Psoas muscle (tissue), 8 donors: ENCODE results near the gene LIF. TPM values are rescaled to one million over a fixed set of nuclear protein-coding genes. Genes with fewer than 3 reads are reported as not detected.
"Not testable (repeated sequence)": the region's sequence is repeated elsewhere in the genome, so short reads cannot be mapped to it uniquely, and the experiment has no call there.

Source experiments
- ATAC-seq, 4 donors: fragments of 200-7000 bp; cut with Tn5 transposase; one replicate each; pipeline ENCODE4 v1.9.1; 2020; ENCODE audit warnings: moderate library complexity in 3 of 4, mild to moderate bottlenecking in 2 of 4
- DNase-seq, 2 donors: peaks; one replicate each; pipeline ENCODE4 v3.0.0-alpha.2; 2020
- H3K27ac ChIP-seq: fragments of 200-600 bp; one replicate; pipeline ENCODE4 v1.8.0; 2022
- H3K27me3 ChIP-seq, 3 donors: fragments of 200-600 bp in 1 of 3; one replicate each; pipeline versions ENCODE4 v1.6.1 to v1.8.0; 2013 to 2022; ENCODE audit warnings: low read length in 2 of 3, mild to moderate bottlenecking in 2 of 3, moderate library complexity in 1 of 3; ENCODE audit not compliant: insufficient read depth in 3 of 3
- H3K36me3 ChIP-seq, 2 donors: fragments of 200-600 bp in 1 of 2; one replicate each; pipeline versions ENCODE4 v1.6.1 to v1.8.0; 2013 to 2022; ENCODE audit warnings: low read depth in 1 of 2, mild to moderate bottlenecking in 1 of 2, moderate library complexity in 1 of 2; ENCODE audit not compliant: insufficient read depth in 1 of 2
- H3K4me1 ChIP-seq: fragments of 200-600 bp; one replicate; pipeline ENCODE4 v1.8.0; 2022
- H3K4me3 ChIP-seq: fragments of 200-600 bp; one replicate; pipeline ENCODE4 v1.8.0; 2022; ENCODE audit warnings: mild to moderate bottlenecking
- H3K9me3 ChIP-seq: fragments of 200-600 bp; one replicate; pipeline ENCODE4 v1.8.0; 2022
- WGBS, 3 donors: extraction: QIAGEN DNeasy Blood & Tissue Kit; methylation state at CpG; one replicate each; pipeline versions ENCODE4 v1.1.6 to v1.1.7; 2013; 5-methylcytosine and 5-hydroxymethylcytosine counted together
- intact Hi-C, 2 donors: fragments of 100-400 bp; cut with DNase I; formaldehyde crosslinking; loops; one replicate each; pipeline versions ENCODE4 v1.11.0 to v1.14.2; 2022
- polyA plus RNA-seq, 3 donors: library from polyadenylated mRNA; stranded (reverse); fragments of 200-250 nt; gene quantifications; one replicate each; pipeline ENCODE4 v1.2.3, GENCODE V29; 2013
- total RNA-seq, 4 donors: library from RNA; stranded (reverse); fragmentation: NEBNext Ultra II Directional in 2 of 4; extraction: Animal tissue kit (Norgen Biotek cat#: 25700) in 2 of 4; gene quantifications; one replicate each; pipeline versions ENCODE4 v1.2.1 to v1.2.4, GENCODE V29; 2021 to 2023
- TF ChIP-seq, protein P1 (sequence below): fragments of 200-600 bp; IDR thresholded peaks from one replicate; pipeline ENCODE4 v1.8.0; 2022; ENCODE audit warnings: antibody characterized with exemption
- donor health status: healthy with polysubstance abuse.
- donor health status: DM: no; HTN: no; CAD: no; lungs with moderate emphysema.
- donor health status: Bipolar disorder and iron deficiency.
- donor health status: healthy.
- donor health status: DM: yes; HTN: yes; CAD: no.
- donor health status: DM: no; HTN: no; CAD: no.
- donor health status: DM: no; HTN: no; CAD: no.
- donor health status: DM: yes; HTN: yes; CAD: no.

The LIF gene
- total and polyA plus RNA-seq, 7 donors: 0.10 to 21.4 (median 0.33) TPM; not detected in 1

DNA sequence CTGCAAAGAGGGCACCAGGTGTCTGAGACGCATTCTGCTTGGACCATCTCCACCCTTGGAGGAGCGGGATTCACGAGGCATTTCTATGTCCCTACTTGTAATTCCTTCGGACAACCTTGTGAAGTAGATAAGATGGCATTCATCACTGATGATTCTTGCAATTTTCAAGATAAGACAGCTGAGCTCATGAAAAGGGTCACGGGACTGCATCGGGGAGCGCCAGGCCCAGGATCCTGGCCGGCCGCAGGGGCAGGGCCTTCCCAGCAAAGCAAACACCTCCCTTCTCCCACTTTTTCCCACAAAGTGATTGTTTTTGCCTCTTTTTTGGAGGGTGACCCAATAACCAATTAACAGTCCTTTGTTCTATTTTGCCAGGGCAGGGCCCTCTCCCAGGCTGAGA lies 8.4 kb downstream of the LIF start:
- no peak for ATAC-seq
- Histone ChIP-seq H3K9me3 (no peaks in the 10 kb centered on the region), H3K4me3 (no peak overlapping the region), H3K27me3 (peaks cover 0 to 8% (median 5%) of the 10 kb centered on the region in 3 donors), H3K36me3 (no peaks in the 10 kb centered on the region), H3K27ac (no peak overlapping the region), H3K4me1 (no peaks in the 10 kb centered on the region)
- TF ChIP-seq, protein P1, sequence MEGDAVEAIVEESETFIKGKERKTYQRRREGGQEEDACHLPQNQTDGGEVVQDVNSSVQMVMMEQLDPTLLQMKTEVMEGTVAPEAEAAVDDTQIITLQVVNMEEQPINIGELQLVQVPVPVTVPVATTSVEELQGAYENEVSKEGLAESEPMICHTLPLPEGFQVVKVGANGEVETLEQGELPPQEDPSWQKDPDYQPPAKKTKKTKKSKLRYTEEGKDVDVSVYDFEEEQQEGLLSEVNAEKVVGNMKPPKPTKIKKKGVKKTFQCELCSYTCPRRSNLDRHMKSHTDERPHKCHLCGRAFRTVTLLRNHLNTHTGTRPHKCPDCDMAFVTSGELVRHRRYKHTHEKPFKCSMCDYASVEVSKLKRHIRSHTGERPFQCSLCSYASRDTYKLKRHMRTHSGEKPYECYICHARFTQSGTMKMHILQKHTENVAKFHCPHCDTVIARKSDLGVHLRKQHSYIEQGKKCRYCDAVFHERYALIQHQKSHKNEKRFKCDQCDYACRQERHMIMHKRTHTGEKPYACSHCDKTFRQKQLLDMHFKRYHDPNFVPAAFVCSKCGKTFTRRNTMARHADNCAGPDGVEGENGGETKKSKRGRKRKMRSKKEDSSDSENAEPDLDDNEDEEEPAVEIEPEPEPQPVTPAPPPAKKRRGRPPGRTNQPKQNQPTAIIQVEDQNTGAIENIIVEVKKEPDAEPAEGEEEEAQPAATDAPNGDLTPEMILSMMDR: no peak
- intact Hi-C loops: no loop called here
- no peak for DNase-seq
- 93 to 94% (median 93%) methylated on average over 9 of the region's 9 CpGs for WGBS, 3 donors

DNA sequence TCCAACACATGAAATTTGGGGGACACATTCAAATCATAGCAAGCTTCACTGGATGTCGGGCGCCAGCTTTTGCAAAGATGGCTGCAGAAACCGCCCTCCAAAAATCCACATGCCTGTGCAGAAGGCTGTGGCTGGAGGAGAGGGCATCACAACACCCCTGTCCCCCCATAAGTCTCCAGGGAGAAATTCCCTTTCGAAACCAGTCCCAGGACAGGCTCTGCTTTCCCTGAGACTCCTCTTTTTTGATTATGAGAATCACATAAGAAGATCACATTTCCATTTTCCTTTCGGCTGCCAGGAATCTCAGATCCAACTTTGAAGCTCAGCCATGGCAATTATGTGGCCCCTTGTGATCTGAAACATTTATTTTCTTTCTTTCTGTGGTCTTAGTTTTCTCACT lies 9.7 kb downstream of the LIF start:
- DNase-seq (no peak), ATAC-seq (no peak)
- H3K9me3 ChIP-seq: no peaks in the 10 kb centered on the region
- H3K4me1 ChIP-seq: no peaks in the 10 kb centered on the region
- H3K36me3 ChIP-seq: no peaks in the 10 kb centered on the region
- WGBS, 3 donors: 95 to 99% (median 98%) methylated on average over 5 of the region's 5 CpGs
- peaks cover 0 to 21% (median 8%) of the 10 kb centered on the region in 3 donors for H3K27me3 ChIP-seq
- H3K4me3 ChIP-seq: no peak overlapping the region
- intact Hi-C loops: no loop called here
- TF ChIP-seq, protein P1: no peak
- H3K27ac ChIP-seq: no peak overlapping the region

DNA sequence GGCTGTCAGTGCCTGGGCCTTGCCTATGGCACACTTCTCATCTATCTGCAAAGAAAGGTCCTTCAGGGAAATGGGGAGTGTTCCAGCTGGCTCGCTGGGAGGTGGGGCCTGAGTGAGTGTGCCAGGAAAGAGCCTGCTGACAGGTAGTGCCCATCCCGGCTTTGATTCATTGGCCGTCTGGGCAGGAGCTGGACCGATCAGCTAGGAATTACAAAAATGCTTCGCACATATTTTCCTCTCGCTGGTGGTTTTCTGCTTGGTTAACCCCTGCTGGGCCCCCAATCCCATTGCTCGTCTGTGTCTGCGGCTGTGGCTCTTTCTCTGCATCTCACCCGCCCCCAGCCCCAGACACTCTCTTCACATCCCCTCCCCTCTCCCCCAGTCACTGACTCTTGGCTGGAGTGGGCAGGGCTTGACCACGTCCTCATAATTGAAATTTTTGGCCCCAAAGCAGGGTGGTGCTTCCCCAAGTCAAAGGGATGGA lies 10.8 kb downstream of the LIF start:
- H3K27ac ChIP-seq: no peak overlapping the region
- H3K4me3 ChIP-seq: no peak overlapping the region
- intact Hi-C loops: no loop called here
- peaks cover 0 to 27% (median 8%) of the 10 kb centered on the region in 3 donors for H3K27me3 ChIP-seq
- TF ChIP-seq, protein P1: no peak
- H3K9me3 ChIP-seq: no peaks in the 10 kb centered on the region
- DNase-seq (no peak), ATAC-seq (no peak)
- 52 to 61% (median 58%) methylated on average over 10 of the region's 10 CpGs for WGBS, 3 donors
- no peaks in the 10 kb centered on the region for H3K36me3 ChIP-seq
- H3K4me1 ChIP-seq: no peaks in the 10 kb centered on the region

DNA sequence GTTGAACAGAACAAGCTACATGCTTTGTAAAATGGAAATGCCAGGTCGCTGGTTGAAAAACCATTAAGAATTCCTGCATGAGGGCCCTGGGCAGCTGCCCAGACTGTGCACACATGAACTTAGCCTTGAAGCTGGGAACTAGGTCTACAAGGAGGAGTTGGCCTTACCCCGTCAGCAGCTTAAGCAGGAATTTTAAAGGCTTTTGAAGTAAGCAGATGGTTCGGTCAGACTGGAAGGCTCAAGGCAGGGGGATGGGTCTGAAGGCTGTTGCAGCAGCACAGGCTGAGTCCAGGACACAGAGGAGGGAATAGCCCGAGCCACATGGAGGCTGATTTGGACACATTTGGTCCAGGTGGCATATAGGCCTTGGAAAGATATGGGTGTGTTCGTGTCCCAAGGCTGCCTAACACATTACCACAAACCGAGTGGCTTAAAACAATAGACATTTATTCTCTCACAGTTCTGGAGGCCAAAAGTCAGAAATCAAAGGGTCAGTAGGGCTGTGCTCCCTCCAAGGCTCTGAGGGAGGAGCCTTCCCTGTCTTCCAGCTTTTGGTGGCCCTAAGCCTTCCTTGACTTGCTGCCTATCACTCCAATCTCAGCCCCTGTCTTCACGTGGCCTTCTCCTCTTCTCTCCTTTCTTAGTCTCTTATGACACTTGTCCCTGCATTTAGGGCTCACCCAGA lies 11.6 kb downstream of the LIF start:
- no peak for DNase-seq
- Histone ChIP-seq H3K9me3 (no peaks in the 10 kb centered on the region), H3K4me1 (no peaks in the 10 kb centered on the region), H3K4me3 (no peak overlapping the region), H3K36me3 (no peaks in the 10 kb centered on the region), H3K27me3 (peaks cover 0 to 35% (median 8%) of the 10 kb centered on the region in 3 donors), H3K27ac (no peak overlapping the region)
- TF ChIP-seq, protein P1: no peak
- WGBS, 3 donors: 55 to 63% (median 55%) methylated on average over 7 of the region's 7 CpGs
- intact Hi-C loops: no loop called here
- ATAC-seq: no peak

DNA sequence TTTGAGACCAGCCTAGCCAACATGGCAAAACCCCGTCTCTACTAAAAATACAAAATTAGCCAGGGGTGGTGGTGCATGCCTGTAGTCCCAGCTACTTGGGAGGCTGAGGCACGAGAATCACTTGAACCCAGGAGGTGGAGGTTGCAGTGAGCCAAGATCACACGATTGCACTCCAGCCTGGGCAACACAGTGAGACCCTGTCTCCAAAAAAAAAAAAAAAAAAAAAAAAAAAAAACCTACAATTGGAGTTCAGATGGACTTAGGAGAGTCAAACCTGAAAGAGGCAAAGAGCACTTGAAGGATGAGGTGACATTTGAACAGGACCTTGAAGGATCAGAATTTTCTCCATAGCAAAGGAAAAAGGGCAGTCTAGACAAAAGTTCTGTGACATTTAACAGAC lies 12.2 kb downstream of the LIF start:
- DNase-seq, H3K36me3 ChIP-seq, H3K27ac ChIP-seq, H3K4me1 ChIP-seq, H3K9me3 ChIP-seq, intact Hi-C loops, H3K4me3 ChIP-seq, ATAC-seq: not testable (repeated sequence)
- H3K27me3 ChIP-seq: peaks cover 0 to 36% (median 8%) of the 10 kb centered on the region in 3 donors
- 86 to 94% (median 89%) methylated on average over 3 of the region's 3 CpGs for WGBS, 3 donors
